ENCODE measurements around the gene EEA1.

GRCh38 chr12:92942905-92943304, 13.8 kb upstream of the EEA1 start:
- TF ChIP-seq CTCF (IDR thresholded peaks at IDR 0.05) (no peak), POLR2A (IDR thresholded peaks at IDR 0.05) (no peak)

Measured in right lobe of liver (tissue), 4 donors.